Measurements from ENCODE around the gene STPG4.

DNA sequence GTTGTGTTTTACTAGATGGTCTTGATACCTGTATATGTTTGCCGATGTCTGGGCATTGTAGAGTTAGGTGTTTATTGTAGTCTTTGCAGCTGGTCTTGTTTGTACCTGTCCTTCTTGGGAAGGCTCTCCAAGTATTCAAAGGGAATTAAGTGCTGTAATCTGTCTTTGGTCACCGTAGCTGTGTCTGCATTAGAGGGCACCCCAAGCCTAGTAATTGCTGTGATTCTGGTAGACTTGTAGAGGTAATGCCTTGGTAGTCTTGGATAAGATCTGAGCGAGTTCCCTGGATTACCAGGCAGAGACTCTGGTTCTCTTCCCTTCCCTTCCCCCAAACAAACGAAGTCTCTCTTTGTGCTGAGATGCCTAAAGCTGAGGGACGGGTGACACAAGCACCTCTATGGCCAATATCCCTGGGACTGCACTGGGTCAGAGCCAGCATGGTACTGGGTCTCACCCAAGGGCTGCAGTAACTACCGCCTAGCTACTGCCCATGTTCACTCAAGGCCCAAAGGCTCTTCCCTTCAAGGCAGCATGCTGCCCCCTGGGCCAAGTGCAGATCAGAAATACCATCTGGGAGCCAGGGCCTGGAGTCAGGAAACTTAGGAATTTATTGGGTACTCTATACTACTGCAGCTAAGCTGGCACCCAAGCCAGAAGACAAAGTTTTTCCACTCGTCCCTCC is 27.1 kb downstream of the STPG4 start:
- TF ChIP-seq, protein P1, sequence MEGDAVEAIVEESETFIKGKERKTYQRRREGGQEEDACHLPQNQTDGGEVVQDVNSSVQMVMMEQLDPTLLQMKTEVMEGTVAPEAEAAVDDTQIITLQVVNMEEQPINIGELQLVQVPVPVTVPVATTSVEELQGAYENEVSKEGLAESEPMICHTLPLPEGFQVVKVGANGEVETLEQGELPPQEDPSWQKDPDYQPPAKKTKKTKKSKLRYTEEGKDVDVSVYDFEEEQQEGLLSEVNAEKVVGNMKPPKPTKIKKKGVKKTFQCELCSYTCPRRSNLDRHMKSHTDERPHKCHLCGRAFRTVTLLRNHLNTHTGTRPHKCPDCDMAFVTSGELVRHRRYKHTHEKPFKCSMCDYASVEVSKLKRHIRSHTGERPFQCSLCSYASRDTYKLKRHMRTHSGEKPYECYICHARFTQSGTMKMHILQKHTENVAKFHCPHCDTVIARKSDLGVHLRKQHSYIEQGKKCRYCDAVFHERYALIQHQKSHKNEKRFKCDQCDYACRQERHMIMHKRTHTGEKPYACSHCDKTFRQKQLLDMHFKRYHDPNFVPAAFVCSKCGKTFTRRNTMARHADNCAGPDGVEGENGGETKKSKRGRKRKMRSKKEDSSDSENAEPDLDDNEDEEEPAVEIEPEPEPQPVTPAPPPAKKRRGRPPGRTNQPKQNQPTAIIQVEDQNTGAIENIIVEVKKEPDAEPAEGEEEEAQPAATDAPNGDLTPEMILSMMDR (IDR thresholded peaks at IDR 0.05) = no peak
- TF ChIP-seq POLR2AphosphoS5 (IDR thresholded peaks at IDR 0.05; ENCODE audit: insufficient read depth in 1 of 2, low read depth in 1 of 2) (no peak), POLR2A (IDR thresholded peaks at IDR 0.05) (no peak)
